Osteoblast (primary cell): Measurements from ENCODE around the gene PTPRF. TPM values are rescaled to one million over a fixed set of nuclear protein-coding genes. Genes with fewer than 3 reads are reported as not detected.

Experiments
- DNase-seq: peaks from one replicate; pipeline ENCODE4 v3.0.0; 2011; ENCODE audit warnings: low spot score, mixed read lengths; ENCODE audit not compliant: insufficient read length; ENCODE audit errors: missing footprints
- H2AFZ ChIP-seq: 2 replicates; pipeline ENCODE4 v1.6.0; 2011; ENCODE audit warnings: mild to moderate bottlenecking, low read length
- H3K27ac ChIP-seq: 2 replicates; pipeline ENCODE4 v1.5.1; 2011; ENCODE audit warnings: mild to moderate bottlenecking, low read depth, low read length, moderate library complexity
- H3K27me3 ChIP-seq: 2 replicates; pipeline ENCODE4 v1.6.0; 2012; ENCODE audit warnings: mild to moderate bottlenecking, control low read depth, inconsistent platforms, low read length, moderate library complexity; ENCODE audit not compliant: insufficient read depth
- H3K36me3 ChIP-seq: 2 replicates; pipeline ENCODE4 v1.5.1; 2011; ENCODE audit warnings: mild to moderate bottlenecking, low read length, control low read depth, moderate library complexity; ENCODE audit not compliant: insufficient read depth
- H3K4me1 ChIP-seq: 2 replicates; pipeline ENCODE4 v1.5.1; 2011; ENCODE audit warnings: mild to moderate bottlenecking, low read length, control low read depth, moderate library complexity; ENCODE audit not compliant: insufficient read depth
- H3K4me2 ChIP-seq: 2 replicates; pipeline ENCODE4 v1.6.0; 2011; ENCODE audit warnings: mild to moderate bottlenecking, low read length; ENCODE audit not compliant: insufficient read depth
- H3K4me3 ChIP-seq: fragments of 200-600 bp; sonication (generic); 3 replicates; pipeline ENCODE4 v1.5.1; 2012; ENCODE audit warnings: mild to moderate bottlenecking, low read length, inconsistent platforms; ENCODE audit not compliant: insufficient read depth
- H3K79me2 ChIP-seq: 2 replicates; pipeline ENCODE4 v1.6.0; 2012; ENCODE audit warnings: mild to moderate bottlenecking, low read length, control low read depth, inconsistent platforms; ENCODE audit not compliant: insufficient read depth
- H3K9me3 ChIP-seq: 2 replicates; pipeline ENCODE4 v1.5.1; 2011; ENCODE audit warnings: low read depth, low read length, control low read depth
- H4K20me1 ChIP-seq: 2 replicates; pipeline ENCODE4 v1.6.0; 2012; ENCODE audit warnings: mild to moderate bottlenecking, low read length, control low read depth; ENCODE audit not compliant: insufficient read depth
- CTCF ChIP-seq: IDR thresholded peaks from 2 replicates; pipeline ENCODE4 v1.5.1; 2011; ENCODE audit warnings: mild to moderate bottlenecking, low read depth, low read length, moderate library complexity; ENCODE audit errors: extremely low read depth
- total RNA-seq: library from RNA; depleted of rRNA; stranded (reverse); fragments of >200 nt; gene quantifications from 2 replicates; pipeline ENCODE4 v1.2.3, GENCODE V29; 2012

Gene PTPRF
- total RNA-seq, 1 donor, result 13.0 TPM

- no peak for DNase-seq
- Histone ChIP-seq H2AFZ (no peak overlapping the region), H3K9me3 (no peaks in the 10 kb centered on the region), H4K20me1 (peaks cover 27% of the 10 kb centered on the region), H3K36me3 (peaks cover 26% of the 10 kb centered on the region), H3K4me2 (peak overlapping the region; percentile 78), H3K4me3 (peak overlapping the region; percentile 97), H3K27ac (no peak overlapping the region), H3K79me2 (peaks cover 55% of the 10 kb centered on the region), H3K4me1 (peaks cover 10% of the 10 kb centered on the region), H3K27me3 (no peaks in the 10 kb centered on the region)
- TF ChIP-seq CTCF, result no peak
Observed at GRCh38 chr1:43651902-43652301, 121.2 kb downstream of the PTPRF start.

GRCh38 chr1:43653339-43653738 lies 122.7 kb downstream of the PTPRF start:
- TF ChIP-seq CTCF, result peak; percentile 48
- peak; percentile 73 for DNase-seq
- H4K20me1 ChIP-seq, result peaks cover 27% of the 10 kb centered on the region

GRCh38 chr1:43653893-43654292 lies 123.2 kb downstream of the PTPRF start:
- no peak overlapping the region for H2AFZ ChIP-seq
- H3K36me3 ChIP-seq, result peaks cover 41% of the 10 kb centered on the region
- TF ChIP-seq CTCF, result no peak
- no peak overlapping the region for H3K4me2 ChIP-seq
- no peak overlapping the region for H3K4me3 ChIP-seq
- no peaks in the 10 kb centered on the region for H3K27me3 ChIP-seq
- H3K79me2 ChIP-seq, result peaks cover 55% of the 10 kb centered on the region
- H3K4me1 ChIP-seq, result peaks cover 10% of the 10 kb centered on the region
- peaks cover 27% of the 10 kb centered on the region for H4K20me1 ChIP-seq
- H3K9me3 ChIP-seq, result no peaks in the 10 kb centered on the region
- H3K27ac ChIP-seq, result no peak overlapping the region
- DNase-seq, result peak; percentile 26

More at GRCh38 chr1:43653339-43653738, 122.7 kb downstream of the PTPRF start:
- Histone ChIP-seq H3K27ac (no peak overlapping the region), H3K79me2 (peaks cover 55% of the 10 kb centered on the region), H3K4me3 (no peak overlapping the region), H3K9me3 (no peaks in the 10 kb centered on the region), H3K27me3 (no peaks in the 10 kb centered on the region), H3K36me3 (peaks cover 37% of the 10 kb centered on the region), H3K4me2 (no peak overlapping the region), H2AFZ (no peak overlapping the region), H3K4me1 (peaks cover 10% of the 10 kb centered on the region)

- peaks cover 49% of the 10 kb centered on the region for H3K79me2 ChIP-seq
- H2AFZ ChIP-seq, result no peak overlapping the region
- H3K36me3 ChIP-seq, result peaks cover 61% of the 10 kb centered on the region
- H3K4me2 ChIP-seq, result no peak overlapping the region
- peaks cover 21% of the 10 kb centered on the region for H4K20me1 ChIP-seq
- no peak overlapping the region for H3K4me3 ChIP-seq
- no peak for DNase-seq
- H3K27ac ChIP-seq, result no peak overlapping the region
- peaks cover 8% of the 10 kb centered on the region for H3K4me1 ChIP-seq
- H3K9me3 ChIP-seq, result no peaks in the 10 kb centered on the region
- no peaks in the 10 kb centered on the region for H3K27me3 ChIP-seq
- TF ChIP-seq CTCF, result no peak
Observed at GRCh38 chr1:43655953-43656352, 125.3 kb downstream of the PTPRF start.
